Eye (tissue), 1 donor: ENCODE results near the gene SF3A2.

Source experiments
- DNase-seq: peaks from one replicate; pipeline ENCODE4 v3.0.0-alpha.2; 2015

The SF3A2 gene

DNA sequence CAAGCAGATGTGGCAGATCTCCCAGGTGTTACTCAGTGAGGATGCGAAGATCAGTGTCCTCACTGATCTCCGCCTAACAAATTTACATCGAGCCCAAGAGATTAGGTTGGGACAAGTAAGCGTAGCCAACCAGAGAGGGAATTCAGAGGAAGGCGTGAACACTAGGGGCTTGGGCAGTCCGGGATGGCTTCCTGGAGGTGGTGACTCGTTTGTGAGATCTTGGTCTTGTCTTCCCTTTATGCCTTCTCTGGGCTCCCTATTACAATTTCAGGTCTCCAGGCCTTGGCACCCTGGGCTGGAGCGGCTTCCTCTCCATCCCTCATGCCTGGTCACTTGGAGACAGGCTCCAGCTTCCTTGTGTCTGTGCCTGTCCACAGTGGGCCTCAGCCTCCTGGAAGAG, 6.2 kb downstream of the SF3A2 start:
- DNase-seq = no peak

DNA sequence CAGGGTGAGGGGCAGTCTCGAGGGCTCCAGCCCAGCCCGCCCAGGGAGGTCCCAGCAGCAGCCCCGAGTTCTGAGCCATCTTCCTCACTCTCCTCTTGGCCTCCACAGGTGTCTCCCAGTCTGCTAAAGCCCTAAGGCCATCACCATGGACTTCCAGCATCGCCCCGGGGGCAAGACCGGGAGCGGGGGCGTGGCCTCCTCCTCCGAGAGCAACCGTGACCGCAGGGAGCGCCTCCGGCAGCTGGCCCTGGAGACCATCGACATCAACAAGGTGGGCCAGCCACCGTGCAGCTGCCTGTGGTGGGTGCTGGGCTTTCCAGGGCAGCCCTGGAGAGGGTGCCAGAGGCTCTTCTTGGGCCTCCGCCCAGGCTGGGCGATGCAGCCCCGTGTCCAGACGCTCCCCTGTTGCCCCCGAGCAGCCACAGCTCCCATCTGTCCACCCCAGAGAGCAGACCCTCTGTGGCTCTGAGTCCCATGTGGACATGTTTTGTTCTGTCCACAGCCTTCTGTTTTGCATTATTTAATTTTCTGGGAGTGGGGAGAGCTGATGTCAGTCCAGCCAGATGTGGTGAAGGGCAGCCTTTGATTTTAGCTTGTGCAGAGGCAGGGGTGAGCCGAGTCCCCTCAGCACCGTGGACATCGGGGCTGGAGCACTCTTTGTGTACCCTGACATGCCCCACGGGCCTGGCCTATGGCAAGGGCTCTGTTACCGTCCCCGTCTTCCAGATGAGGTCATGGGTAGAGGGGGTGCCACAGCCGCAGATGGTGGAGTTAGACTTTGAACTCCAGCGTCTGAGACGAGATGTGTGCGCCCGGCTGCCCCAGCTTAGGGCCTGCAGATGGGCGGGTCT, 6.9 kb downstream of the SF3A2 start:
- DNase-seq = no peak

DNA sequence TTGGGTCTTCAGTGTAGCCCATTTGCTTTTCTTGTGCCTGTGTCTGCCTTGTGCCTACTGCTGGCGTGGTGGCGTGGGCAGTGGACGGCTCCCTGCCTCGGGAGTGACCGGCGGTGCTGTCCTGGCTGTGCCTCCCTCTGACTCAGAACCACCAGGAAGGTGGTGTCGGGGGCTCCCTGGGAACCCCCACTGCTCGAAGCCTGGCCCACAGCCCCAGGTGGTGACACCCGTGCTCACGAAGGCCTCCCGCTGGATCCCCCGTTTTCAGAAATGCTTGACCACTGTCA, 7.4 kb downstream of the SF3A2 start:
- no peak for DNase-seq

- no peak for DNase-seq
Measured at GRCh38 chr19:2244486-2244885, 7.9 kb downstream of the SF3A2 start.

GRCh38 chr19:2245273-2245672, 8.6 kb downstream of the SF3A2 start:
- no peak for DNase-seq

DNA sequence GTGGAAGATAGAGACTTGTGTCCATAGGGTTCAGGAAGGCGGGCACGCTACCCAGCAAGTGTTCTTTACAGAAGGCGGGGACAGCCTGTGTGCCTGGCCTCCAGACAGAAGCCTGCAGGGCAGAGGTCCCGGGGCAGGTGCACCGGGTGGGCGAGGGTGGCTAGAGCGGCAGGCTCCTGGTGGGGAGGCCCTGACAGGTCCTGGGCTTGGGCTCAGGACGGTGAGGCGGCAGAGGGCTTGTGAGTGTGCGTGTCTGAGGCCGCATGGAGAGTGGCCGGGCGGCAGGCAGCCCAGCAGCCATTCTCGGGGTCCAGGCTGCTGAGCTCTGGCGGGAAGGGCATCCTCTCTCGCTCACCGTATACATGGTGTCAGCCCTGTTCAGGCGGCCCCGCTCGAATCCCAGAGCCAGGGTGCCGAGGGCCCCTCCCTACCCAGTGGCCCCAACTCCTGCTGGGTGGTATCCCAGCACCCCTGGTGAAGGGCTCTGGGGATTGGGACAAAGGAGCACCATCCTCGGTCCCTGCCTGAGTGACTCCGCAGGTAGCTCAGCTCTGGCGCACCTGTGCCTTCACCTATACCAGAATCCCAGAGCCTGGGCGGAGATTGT, 9.5 kb downstream of the SF3A2 start:
- DNase-seq = no peak

- no peak for DNase-seq
Measured at GRCh38 chr19:2246801-2247361, 10.3 kb downstream of the SF3A2 start.

- DNase-seq = no peak
Measured at GRCh38 chr19:2247433-2248101, 10.9 kb downstream of the SF3A2 start.

DNA sequence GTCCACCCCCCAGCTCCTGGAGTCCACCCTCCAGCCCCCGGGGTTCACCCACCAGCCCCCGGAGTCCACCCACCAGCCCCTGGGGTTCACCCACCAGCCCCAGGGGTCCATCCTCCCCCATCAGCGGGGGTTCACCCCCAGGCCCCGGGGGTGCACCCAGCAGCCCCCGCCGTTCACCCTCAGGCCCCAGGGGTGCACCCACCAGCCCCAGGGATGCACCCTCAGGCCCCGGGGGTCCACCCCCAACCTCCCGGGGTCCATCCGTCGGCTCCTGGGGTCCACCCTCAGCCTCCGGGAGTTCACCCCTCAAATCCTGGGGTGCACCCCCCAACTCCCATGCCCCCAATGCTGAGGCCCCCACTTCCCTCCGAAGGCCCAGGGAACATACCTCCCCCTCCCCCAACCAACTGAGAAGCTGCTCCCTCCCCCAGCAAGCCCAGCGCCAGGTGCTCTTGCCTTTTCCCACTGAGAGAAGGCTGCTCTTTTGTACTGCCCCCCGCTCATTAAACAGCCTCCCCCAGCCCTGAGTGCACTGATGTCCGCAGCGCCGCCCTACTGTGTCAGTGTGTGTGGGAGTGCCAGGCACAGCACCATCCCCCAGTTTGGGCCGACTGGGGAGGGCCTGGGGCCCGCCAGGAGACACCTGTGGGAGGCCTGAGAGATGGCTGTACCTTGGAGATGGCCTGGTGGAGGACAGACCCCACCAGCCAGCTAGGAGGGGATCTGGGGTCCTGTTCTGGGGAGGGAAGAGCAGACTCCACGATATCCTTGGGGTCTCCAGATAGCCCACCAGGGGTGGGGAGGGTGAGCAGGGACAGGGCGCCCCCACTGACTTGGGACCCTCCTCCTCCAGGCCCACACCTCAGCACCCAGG, 11.7 kb downstream of the SF3A2 start:
- no peak for DNase-seq

- DNase-seq = no peak
Measured at GRCh38 chr19:2249010-2249866, 12.6 kb downstream of the SF3A2 start, which contains the start of gene AMH. Gene AMH (plus strand): TSS chr19:2249323. CDS start chr19:2249333, 10 bp downstream.

DNA sequence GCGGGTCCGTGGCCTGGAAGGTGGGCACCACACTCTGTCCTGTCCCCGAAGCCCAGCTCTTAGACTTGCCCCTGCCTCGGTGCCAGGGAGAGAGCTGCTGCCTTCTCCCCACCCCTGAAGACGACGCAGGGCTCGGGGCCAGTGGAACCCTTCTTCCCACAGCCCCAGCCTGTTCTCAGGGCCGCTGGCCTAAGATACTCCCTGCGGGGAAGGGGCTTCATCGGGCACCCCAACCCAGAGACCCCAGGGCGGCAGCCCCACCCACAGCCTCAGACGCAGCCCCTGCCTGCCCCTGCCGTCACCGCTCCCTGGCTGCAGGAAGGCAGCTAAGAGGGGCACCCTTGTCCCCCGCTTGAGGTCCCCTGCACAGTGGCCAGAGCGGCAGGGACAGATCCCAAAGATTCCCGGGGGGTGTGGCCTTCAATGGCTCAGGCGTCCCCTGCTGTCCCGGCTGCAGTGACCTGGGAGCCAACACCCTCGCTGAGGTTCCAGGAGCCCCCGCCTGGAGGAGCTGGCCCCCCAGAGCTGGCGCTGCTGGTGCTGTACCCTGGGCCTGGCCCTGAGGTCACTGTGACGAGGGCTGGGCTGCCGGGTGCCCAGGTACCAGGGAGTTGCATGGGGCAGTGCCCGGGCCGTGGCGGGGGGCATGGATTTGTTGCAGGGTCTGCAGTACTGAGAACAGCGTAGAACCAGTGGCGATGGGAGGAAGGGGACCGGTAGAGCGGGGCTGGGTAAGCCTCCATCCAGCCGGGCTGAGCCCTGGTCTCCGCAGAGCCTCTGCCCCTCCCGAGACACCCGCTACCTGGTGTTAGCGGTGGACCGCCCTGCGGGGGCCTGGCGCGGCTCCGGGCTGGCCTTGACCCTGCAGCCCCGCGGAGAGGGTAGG, 13.5 kb downstream of the SF3A2 start:
- peak; percentile 44 for DNase-seq

GRCh38 chr19:2250766-2251105, 14.1 kb downstream of the SF3A2 start:
- no peak for DNase-seq

DNA sequence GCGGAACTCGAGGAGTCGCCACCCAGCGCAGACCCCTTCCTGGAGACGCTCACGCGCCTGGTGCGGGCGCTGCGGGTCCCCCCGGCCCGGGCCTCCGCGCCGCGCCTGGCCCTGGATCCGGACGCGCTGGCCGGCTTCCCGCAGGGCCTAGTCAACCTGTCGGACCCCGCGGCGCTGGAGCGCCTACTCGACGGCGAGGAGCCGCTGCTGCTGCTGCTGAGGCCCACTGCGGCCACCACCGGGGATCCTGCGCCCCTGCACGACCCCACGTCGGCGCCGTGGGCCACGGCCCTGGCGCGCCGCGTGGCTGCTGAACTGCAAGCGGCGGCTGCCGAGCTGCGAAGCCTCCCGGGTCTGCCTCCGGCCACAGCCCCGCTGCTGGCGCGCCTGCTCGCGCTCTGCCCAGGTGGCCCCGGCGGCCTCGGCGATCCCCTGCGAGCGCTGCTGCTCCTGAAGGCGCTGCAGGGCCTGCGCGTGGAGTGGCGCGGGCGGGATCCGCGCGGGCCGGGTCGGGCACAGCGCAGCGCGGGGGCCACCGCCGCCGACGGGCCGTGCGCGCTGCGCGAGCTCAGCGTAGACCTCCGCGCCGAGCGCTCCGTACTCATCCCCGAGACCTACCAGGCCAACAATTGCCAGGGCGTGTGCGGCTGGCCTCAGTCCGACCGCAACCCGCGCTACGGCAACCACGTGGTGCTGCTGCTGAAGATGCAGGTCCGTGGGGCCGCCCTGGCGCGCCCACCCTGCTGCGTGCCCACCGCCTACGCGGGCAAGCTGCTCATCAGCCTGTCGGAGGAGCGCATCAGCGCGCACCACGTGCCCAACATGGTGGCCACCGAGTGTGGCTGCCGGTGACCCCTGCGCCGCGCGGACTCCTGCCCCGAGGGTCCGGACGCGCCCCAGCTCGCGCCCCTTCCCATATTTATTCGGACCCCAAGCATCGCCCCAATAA, 14.8 kb downstream of the SF3A2 start:
- DNase-seq = peak; percentile 54

DNA sequence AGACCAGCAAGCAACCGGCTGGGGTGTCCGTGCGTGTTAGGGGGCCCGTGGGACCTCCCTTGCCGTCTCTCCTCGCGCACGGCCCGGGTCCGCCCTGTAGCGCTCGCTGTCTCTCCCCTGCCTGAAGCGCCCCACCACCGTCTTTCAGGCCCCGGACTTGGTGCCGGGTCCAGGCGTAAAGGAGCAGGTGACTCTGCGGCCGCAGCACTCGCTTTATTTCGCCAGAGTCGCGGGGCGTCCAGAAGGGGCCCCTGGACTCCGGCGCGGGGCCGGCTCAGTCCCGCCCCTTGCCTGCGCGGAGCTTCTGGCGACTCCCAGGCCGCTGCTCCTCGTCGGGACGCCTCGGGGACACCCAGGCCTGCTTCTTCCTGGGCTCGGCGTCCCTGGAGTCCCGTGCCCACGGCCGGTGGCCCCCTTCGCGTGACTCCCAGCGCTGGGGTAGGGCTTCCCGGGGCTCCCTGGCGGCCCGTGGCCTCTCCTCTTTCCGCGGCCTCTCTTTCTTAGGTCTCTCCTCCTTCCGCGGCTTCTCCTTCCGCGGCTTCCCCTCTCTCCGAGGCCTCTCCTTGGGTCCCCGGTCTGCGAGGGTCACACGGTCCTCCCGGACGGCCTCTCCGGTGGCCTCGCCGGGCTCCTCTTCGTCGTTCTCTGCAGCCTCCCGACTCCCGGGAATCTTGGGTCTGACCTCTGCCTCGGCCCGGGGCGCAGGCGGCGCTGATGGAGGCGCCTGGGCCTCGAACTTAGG, 15.6 kb downstream of the SF3A2 start:
- DNase-seq = peak; percentile 43

- DNase-seq = no peak
Measured at GRCh38 chr19:2252797-2253105, 16.1 kb downstream of the SF3A2 start.

DNA sequence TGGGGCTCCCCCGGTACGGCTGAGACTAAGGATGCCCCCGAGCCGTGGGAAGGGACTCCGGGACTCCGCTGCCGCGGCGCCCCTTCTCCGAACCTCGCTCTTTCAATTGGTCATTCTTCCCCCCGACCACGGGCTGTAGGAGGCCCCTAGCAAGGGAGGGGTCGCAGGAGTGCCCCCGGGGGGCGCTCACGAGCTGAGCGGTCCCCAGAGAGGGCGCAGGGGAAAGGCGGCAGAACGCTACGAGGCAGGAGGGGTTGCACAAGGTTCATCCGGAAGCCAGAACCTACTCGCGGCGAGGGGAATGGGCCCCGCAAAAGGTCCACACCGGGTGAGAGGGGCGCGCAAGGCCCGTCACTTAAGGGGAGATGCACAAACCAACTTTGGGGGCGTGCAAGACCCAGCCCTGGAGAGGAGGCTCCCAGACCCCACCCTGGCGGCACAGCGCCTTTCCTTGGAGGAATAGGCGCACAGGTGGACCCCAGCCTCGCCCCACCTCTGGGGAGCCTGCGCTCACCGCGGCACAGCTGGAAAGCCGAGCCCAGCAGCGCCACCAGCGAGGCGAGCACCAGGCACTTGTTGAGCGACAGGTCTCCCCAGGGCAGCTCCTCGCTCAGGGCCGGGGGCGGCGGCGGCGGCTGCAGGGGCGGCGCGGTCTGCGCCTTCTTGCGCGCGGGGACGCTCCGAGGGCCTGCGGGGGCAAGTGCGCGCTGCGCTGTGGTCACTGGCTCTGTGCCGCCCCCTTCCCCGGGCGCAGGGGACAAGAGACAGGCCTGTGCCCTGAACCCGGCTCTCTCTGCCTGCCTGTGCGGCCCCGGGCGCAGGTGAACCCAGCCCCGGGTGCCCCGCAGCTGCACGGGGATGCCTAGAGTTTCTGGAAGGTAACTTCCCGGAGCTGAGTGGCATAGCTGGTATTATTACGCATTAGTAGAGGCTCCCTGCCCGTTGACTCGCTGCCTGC, 16.8 kb downstream of the SF3A2 start:
- DNase-seq = peak; percentile 49

DNA sequence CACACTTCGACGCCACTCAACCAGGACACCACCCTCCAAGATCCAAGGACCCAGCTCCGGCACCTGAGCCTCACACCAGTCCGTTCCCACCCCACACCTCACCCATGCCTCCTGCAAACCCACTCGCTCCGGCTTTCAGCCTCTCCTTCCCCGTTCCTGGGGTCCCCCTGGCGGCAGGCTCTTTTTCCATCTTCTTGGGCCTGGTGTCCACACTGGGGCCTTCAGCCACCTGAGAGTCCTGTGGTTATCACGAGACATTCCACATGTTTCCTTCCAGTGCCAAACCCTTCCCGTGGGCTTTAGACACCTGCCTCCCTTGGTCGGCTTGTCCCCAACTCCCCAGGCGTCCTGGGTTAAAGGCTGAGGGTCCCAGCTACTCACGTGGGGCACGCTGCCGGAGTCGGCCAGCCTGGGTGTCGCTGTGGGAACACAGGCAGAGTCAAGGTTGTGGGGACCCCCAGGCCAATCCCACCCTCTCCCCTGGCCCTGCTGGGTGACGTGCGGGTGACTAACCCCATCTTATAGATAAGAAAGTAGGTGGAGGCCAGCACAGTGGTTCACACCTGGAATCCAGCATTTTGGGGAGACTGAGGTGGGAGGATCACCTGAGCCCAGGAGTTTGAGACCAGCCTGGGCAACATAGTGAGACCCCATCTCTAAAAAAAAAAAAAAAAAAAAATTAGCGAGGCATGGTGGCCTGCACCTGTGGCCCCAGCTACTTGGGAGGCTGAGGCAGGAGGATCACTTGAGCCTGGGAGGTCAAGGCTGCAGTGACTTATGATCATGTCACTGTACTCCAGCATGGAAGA, 17.6 kb downstream of the SF3A2 start:
- DNase-seq = peak; percentile 82
